Keratinocyte (primary cell): ENCODE measurements around the gene CSTF1. TPM values are rescaled to one million over a fixed set of nuclear protein-coding genes. Genes with fewer than 3 reads are reported as not detected.

Source experiments
- DNase-seq: peaks from one replicate; pipeline ENCODE4 v3.0.0-alpha.2; 2011; ENCODE audit warnings: low read depth, missing footprints, low spot score
- FAIRE-seq: peaks from 2 replicates; lab custom pipeline; 2011; peaks lifted over from hg19 to GRCh38; lab: Jason Lieb, UNC
- H2AFZ ChIP-seq: 2 replicates; pipeline ENCODE4 v1.6.0; 2012; ENCODE audit warnings: low read length, control low read depth, inconsistent platforms; ENCODE audit not compliant: control insufficient read depth
- H3K27ac ChIP-seq: 2 replicates; pipeline ENCODE4 v1.5.1; 2011; ENCODE audit warnings: low read length; ENCODE audit not compliant: control insufficient read depth, insufficient read depth
- H3K27me3 ChIP-seq: 3 replicates; pipeline ENCODE4 v1.6.0; 2011; ENCODE audit warnings: low read length; ENCODE audit not compliant: control insufficient read depth, insufficient read depth; ENCODE audit errors: extremely low read depth
- H3K36me3 ChIP-seq, 2 experiments: 2 replicates in 1 of 2; 3 replicates in 1 of 2; pipeline ENCODE4 v1.5.1; 2011; ENCODE audit warnings: low read length in 2 of 2, mild to moderate bottlenecking in 1 of 2; ENCODE audit not compliant: control insufficient read depth in 2 of 2, insufficient read depth in 2 of 2; ENCODE audit errors: extremely low read depth in 1 of 2
- H3K4me1 ChIP-seq: 3 replicates; pipeline ENCODE4 v1.5.1; 2011; ENCODE audit warnings: low read length; ENCODE audit not compliant: control insufficient read depth, insufficient read depth; ENCODE audit errors: extremely low read depth
- H3K4me2 ChIP-seq: 3 replicates; pipeline ENCODE4 v1.6.0; 2011; ENCODE audit warnings: low read depth, low read length; ENCODE audit not compliant: control insufficient read depth, insufficient read depth; ENCODE audit errors: extremely low read depth
- H3K4me3 ChIP-seq, 3 experiments: fragments of 200-600 bp in 1 of 3; sonication (generic) in 1 of 3; 2 replicates in 2 of 3; 3 replicates in 1 of 3; pipeline ENCODE4 v1.5.1; 2011 to 2016; ENCODE audit warnings: low read length in 3 of 3, mild to moderate bottlenecking in 3 of 3, control low read depth in 2 of 3, inconsistent platforms in 1 of 3, low read depth in 1 of 3, mixed read lengths in 1 of 3, mixed run types in 1 of 3, moderate library complexity in 1 of 3; ENCODE audit not compliant: control insufficient read depth in 2 of 3, insufficient read depth in 2 of 3; ENCODE audit errors: extremely low read depth in 1 of 3
- H3K79me2 ChIP-seq: 2 replicates; pipeline ENCODE4 v1.6.0; 2012; ENCODE audit warnings: low read length; ENCODE audit not compliant: control insufficient read depth, insufficient read depth
- H3K9ac ChIP-seq: 3 replicates; pipeline ENCODE4 v1.6.0; 2011; ENCODE audit warnings: low read length; ENCODE audit not compliant: control insufficient read depth, insufficient read depth; ENCODE audit errors: extremely low read depth
- H3K9me1 ChIP-seq: 3 replicates; pipeline ENCODE4 v1.6.0; 2011; ENCODE audit warnings: low read length; ENCODE audit not compliant: control insufficient read depth, insufficient read depth; ENCODE audit errors: extremely low read depth
- H3K9me3 ChIP-seq: 2 replicates; pipeline ENCODE4 v1.5.1; 2012; ENCODE audit warnings: low read depth, low read length; ENCODE audit not compliant: control insufficient read depth
- H4K20me1 ChIP-seq: 3 replicates; pipeline ENCODE4 v1.6.0; 2011; ENCODE audit warnings: low read length; ENCODE audit not compliant: control insufficient read depth, insufficient read depth; ENCODE audit errors: extremely low read depth
- EZH2 ChIP-seq: IDR thresholded peaks from one replicate; pipeline ENCODE4 v1.6.1; 2012; ENCODE audit warnings: inconsistent platforms, mild to moderate bottlenecking, low read length, moderate library complexity
- dilution Hi-C: fragments of 300-500 bp; cut with MboI; formaldehyde crosslinking; loops from one replicate; pipeline ENCODE4 v1.7.0; 2020; ENCODE audit warnings: low sequenced_read_pairs; ENCODE audit not compliant: extremely low pct_ligation_motif_present
- polyA plus RNA-seq, 5 experiments: library from polyadenylated mRNA; depleted of rRNA in 3 of 5; stranded (reverse) in 3 of 5; stranded (forward) in 1 of 5; unstranded in 1 of 5; fragments of >200 nt; gene quantifications; 1 replicate in 1 of 5; 2 replicates in 3 of 5; 3 replicates in 1 of 5; pipeline versions ENCODE4 v1.2.1 to v1.2.3, GENCODE V29; 2011 to 2012; ENCODE audit warnings: missing spikeins in 2 of 5, low read depth in 1 of 5, low replicate concordance in 1 of 5
- TF ChIP-seq, protein P1 (sequence below), 3 experiments: IDR thresholded peaks in 1 of 3; conservative IDR thresholded peaks in 1 of 3; optimal IDR thresholded peaks in 1 of 3; 2 replicates in 2 of 3; 3 replicates in 1 of 3; pipeline versions ENCODE3 to v1.5.1; 2011; ENCODE audit warnings: low read length in 3 of 3, mild to moderate bottlenecking in 3 of 3, moderate library complexity in 2 of 3, control low read depth in 1 of 3, inconsistent platforms in 1 of 3; ENCODE audit not compliant: insufficient read depth in 2 of 3; ENCODE audit errors: extremely low read depth in 1 of 3

CSTF1 gene
- polyA plus RNA-seq, 1 donor (not counting 4 experiments of a cell fraction or from before 2014, with no cell fraction given) = 40.3 TPM

DNA sequence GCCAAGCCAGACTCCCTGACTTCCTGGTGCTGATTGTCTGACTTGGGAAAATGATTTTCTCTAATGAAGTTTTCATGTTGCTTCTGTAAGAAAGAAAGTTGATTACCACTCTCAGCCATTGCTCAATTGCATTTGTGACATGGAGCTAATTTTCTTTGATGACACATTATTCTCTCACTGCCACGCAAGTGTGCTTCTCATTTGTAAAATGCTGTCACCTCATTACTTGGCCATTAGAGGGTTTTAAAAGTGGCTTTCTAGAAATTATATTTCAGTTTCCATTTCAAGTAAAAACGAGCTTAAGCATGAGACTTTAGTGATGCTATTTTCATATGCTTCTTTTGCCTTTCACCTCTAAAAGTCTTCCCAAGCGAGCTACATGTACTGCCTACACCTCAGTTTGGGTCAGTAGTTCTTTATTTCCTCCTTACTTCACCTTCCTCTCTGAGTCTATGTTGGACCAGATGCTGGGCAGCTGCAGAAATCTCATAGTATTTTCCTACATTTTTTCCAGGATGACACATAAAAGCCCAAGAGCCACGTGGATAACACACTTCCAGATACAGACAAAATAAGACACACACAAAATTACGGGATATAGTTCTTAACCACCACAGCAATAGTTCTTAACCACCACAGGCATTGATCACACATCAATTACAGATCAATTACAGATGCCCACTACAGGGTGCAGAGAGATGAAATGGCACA is 39.9 kb upstream of the CSTF1 start:
- Histone ChIP-seq H3K9me1 (no peaks in the 10 kb centered on the region), H3K79me2 (no peaks in the 10 kb centered on the region), H2AFZ (no peak overlapping the region), H3K27ac (no peak overlapping the region), H4K20me1 (no peaks in the 10 kb centered on the region), H3K4me1 (no peaks in the 10 kb centered on the region), H3K27me3 (no peaks in the 10 kb centered on the region), H3K9ac (no peak overlapping the region), H3K9me3 (no peaks in the 10 kb centered on the region), H3K4me2 (no peak overlapping the region), H3K4me3 (no peak overlapping the region), H3K36me3 (no peaks in the 10 kb centered on the region)
- no peak for FAIRE-seq
- DNase-seq = no peak
- dilution Hi-C loops = no loop called here
- TF ChIP-seq EZH2 = no peak
- TF ChIP-seq, protein P1, sequence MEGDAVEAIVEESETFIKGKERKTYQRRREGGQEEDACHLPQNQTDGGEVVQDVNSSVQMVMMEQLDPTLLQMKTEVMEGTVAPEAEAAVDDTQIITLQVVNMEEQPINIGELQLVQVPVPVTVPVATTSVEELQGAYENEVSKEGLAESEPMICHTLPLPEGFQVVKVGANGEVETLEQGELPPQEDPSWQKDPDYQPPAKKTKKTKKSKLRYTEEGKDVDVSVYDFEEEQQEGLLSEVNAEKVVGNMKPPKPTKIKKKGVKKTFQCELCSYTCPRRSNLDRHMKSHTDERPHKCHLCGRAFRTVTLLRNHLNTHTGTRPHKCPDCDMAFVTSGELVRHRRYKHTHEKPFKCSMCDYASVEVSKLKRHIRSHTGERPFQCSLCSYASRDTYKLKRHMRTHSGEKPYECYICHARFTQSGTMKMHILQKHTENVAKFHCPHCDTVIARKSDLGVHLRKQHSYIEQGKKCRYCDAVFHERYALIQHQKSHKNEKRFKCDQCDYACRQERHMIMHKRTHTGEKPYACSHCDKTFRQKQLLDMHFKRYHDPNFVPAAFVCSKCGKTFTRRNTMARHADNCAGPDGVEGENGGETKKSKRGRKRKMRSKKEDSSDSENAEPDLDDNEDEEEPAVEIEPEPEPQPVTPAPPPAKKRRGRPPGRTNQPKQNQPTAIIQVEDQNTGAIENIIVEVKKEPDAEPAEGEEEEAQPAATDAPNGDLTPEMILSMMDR (optimal IDR thresholded peaks at IDR 0.05 in 1 of 3, IDR thresholded peaks at IDR 0.05 in 1 of 3, conservative IDR thresholded peaks at IDR 0.05 in 1 of 3; ENCODE audit: extremely low read depth in 1 of 3, insufficient read depth in 2 of 3, low read length in 3 of 3) = no peak

DNA sequence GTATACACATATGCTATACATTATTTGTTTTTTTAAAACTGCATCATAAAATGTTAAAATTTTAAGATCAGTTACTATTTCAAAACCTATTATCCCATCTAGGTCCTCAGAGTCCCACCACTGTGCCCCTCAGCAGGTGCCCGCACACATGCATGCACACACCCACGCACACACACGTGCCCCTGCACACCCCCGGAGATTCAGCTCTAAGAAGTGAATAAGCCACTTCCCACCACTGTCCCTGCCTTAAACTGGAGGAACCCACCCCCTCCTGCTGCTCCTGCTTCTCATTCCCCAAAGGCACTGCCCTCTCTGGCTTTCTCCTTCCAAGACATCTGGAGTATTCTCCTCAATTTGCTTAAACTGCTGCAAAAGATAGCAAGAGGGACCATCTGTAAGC is 39.1 kb upstream of the CSTF1 start:
- Histone ChIP-seq H3K9me1 (no peaks in the 10 kb centered on the region), H4K20me1 (no peaks in the 10 kb centered on the region), H3K27me3 (no peaks in the 10 kb centered on the region), H3K9me3 (no peaks in the 10 kb centered on the region), H3K79me2 (no peaks in the 10 kb centered on the region), H3K4me3 (no peak overlapping the region), H3K36me3 (no peaks in the 10 kb centered on the region), H3K27ac (no peak overlapping the region), H3K4me2 (no peak overlapping the region), H3K9ac (no peak overlapping the region), H2AFZ (no peak overlapping the region), H3K4me1 (peaks cover under 1% of the 10 kb centered on the region)
- FAIRE-seq (no peak), DNase-seq (no peak)
- TF ChIP-seq, protein P1 (optimal IDR thresholded peaks at IDR 0.05 in 1 of 3, IDR thresholded peaks at IDR 0.05 in 1 of 3, conservative IDR thresholded peaks at IDR 0.05 in 1 of 3; ENCODE audit: extremely low read depth in 1 of 3, insufficient read depth in 2 of 3, low read length in 3 of 3) = no peak
- no peak for TF ChIP-seq EZH2
- dilution Hi-C loops = no loop called here
